Effector CD4-positive, alpha-beta T cell (primary cell): ENCODE data around the gene PEX3.
A peak's percentile ranks its signal among the peaks of the same experiment; 100 is the strongest.
"Not testable (repeated sequence)": the region's sequence is repeated elsewhere in the genome, so short reads cannot be mapped to it uniquely, and the experiment has no call there.

Source experiments
- DNase-seq: peaks from one replicate; pipeline ENCODE4 v3.0.0-alpha.2; 2020

Gene PEX3

GRCh38 chr6:143507358-143508145 lies 56.9 kb downstream of the PEX3 start:
- DNase-seq: no peak

- not testable (repeated sequence) for DNase-seq
These were observed 59.7 kb downstream of the PEX3 start for GRCh38 chr6:143510326-143510725.

- DNase-seq: peak; percentile 48
These were observed 60.6 kb downstream of the PEX3 start, which contains the start of gene FUCA2 for GRCh38 chr6:143510991-143511891. FUCA2 (minus strand) TSS chr6:143511720; CDS start chr6:143511634, 86 bp downstream.

- DNase-seq: peak; percentile 32
These were observed 62.8 kb downstream of the PEX3 start for GRCh38 chr6:143513410-143513809.

- no peak for DNase-seq
These were observed 64.6 kb downstream of the PEX3 start for GRCh38 chr6:143515061-143515760.

GRCh38 chr6:143515766-143516355 lies 65.3 kb downstream of the PEX3 start:
- no peak for DNase-seq

- no peak for DNase-seq
These were observed 66.3 kb downstream of the PEX3 start for GRCh38 chr6:143516690-143517446.

GRCh38 chr6:143517447-143517773 lies 66.8 kb downstream of the PEX3 start:
- DNase-seq: no peak

- no peak for DNase-seq
These were observed 71.5 kb downstream of the PEX3 start for GRCh38 chr6:143522039-143522600.

GRCh38 chr6:143525356-143525755 lies 74.8 kb downstream of the PEX3 start:
- no peak for DNase-seq

GRCh38 chr6:143527677-143528076 lies 77.1 kb downstream of the PEX3 start:
- no peak for DNase-seq

GRCh38 chr6:143528164-143528811 lies 77.7 kb downstream of the PEX3 start:
- DNase-seq: no peak

- DNase-seq: no peak
These were observed 78.5 kb downstream of the PEX3 start for GRCh38 chr6:143529095-143529494.

- no peak for DNase-seq
These were observed 81.3 kb downstream of the PEX3 start for GRCh38 chr6:143531720-143532499.

GRCh38 chr6:143535189-143535614 lies 84.6 kb downstream of the PEX3 start:
- DNase-seq: no peak

- DNase-seq: peak; percentile 30
These were observed 85.9 kb downstream of the PEX3 start for GRCh38 chr6:143536461-143536865.

- peak; percentile 45 for DNase-seq
These were observed 86.5 kb downstream of the PEX3 start for GRCh38 chr6:143536866-143537691.

GRCh38 chr6:143538374-143538773 lies 87.8 kb downstream of the PEX3 start:
- DNase-seq: no peak

- no peak for DNase-seq
These were observed 88.5 kb downstream of the PEX3 start for GRCh38 chr6:143539106-143539505.
